Measurements from ENCODE around the gene GLIS2.

GLIS2 gene

GRCh38 chr16:4370151-4370550 lies 54.3 kb downstream of the GLIS2 start:
- Histone ChIP-seq H3F3A (ENCODE audit: low read depth) (no peaks in the 10 kb centered on the region), H3K4me1 (ENCODE audit: insufficient read depth, low read length, poor library complexity, severe bottlenecking) (no peaks in the 10 kb centered on the region), H2AFZ (ENCODE audit: low read length) (no peak overlapping the region), H3K27me3 (ENCODE audit: insufficient read depth, low read length, poor library complexity, severe bottlenecking) (no peaks in the 10 kb centered on the region), H3K9me2 (replicated peaks; ENCODE audit: low read depth, low read length) (no peaks in the 10 kb centered on the region), H3K79me2 (ENCODE audit: insufficient read depth, low read length) (no peaks in the 10 kb centered on the region), H3K36me3 (ENCODE audit: insufficient read depth, low read length) (no peaks in the 10 kb centered on the region), H3K9me3 (ENCODE audit: insufficient read depth, low read depth, low read length) (no peaks in the 10 kb centered on the region), H3K9ac (ENCODE audit: low read depth, low read length, poor library complexity, severe bottlenecking) (no peak overlapping the region), H3K4me2 (ENCODE audit: low read depth, low read length, poor library complexity, severe bottlenecking) (no peak overlapping the region), H4K20me1 (ENCODE audit: insufficient read depth, low read length, poor library complexity, severe bottlenecking) (no peaks in the 10 kb centered on the region), H3K4me3 (ENCODE audit: low read length, poor library complexity, severe bottlenecking) (no peak overlapping the region)
- TF ChIP-seq, protein P1, sequence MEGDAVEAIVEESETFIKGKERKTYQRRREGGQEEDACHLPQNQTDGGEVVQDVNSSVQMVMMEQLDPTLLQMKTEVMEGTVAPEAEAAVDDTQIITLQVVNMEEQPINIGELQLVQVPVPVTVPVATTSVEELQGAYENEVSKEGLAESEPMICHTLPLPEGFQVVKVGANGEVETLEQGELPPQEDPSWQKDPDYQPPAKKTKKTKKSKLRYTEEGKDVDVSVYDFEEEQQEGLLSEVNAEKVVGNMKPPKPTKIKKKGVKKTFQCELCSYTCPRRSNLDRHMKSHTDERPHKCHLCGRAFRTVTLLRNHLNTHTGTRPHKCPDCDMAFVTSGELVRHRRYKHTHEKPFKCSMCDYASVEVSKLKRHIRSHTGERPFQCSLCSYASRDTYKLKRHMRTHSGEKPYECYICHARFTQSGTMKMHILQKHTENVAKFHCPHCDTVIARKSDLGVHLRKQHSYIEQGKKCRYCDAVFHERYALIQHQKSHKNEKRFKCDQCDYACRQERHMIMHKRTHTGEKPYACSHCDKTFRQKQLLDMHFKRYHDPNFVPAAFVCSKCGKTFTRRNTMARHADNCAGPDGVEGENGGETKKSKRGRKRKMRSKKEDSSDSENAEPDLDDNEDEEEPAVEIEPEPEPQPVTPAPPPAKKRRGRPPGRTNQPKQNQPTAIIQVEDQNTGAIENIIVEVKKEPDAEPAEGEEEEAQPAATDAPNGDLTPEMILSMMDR (conservative IDR thresholded peaks at IDR 0.05; ENCODE audit: low read length), result no peak
- TF ChIP-seq EZH2phosphoT487 (IDR thresholded peaks at IDR 0.05; ENCODE audit: borderline replicate concordance), result no peak

DNA sequence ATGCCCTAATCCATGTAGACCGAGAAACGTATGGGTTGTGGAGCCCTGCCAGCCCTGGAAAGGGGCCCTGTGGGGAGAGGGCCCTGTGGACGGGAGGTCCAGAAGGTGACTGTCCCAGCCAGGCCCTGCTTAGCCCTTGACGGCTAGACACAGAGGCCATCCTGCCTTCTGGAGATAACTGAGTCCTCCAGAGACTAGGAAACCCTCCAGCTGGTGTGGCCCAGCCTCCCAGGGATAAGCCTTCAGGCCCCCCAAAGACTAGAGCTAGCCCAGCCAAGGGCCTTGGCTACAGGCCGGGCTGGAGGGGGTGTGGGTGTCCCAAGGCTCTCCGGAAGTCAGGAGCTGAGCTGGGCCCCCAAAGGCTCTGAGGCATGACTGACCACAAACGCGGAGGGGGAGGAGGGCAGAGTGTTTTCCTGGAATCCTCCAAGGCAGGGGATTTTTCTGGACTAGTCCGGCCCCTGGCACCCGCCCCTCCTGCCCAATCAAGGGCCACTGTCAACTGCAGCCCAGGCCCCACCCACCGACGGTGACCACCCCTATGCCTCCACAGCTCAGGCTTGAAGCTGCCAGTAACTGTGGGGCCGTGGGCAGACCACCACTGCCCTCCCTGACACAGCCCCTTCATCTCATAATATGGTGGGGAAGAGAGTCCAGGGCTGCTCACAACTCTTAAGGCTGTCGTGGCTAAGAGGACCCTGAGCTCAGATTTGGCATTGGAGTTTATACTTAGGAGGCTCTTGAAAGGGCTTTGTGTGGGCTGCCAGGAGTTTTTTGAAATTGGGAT lies 54.9 kb downstream of the GLIS2 start:
- Histone ChIP-seq H3K36me3 (ENCODE audit: insufficient read depth, low read length) (no peaks in the 10 kb centered on the region), H2AFZ (ENCODE audit: low read length) (no peak overlapping the region), H3F3A (ENCODE audit: low read depth) (no peaks in the 10 kb centered on the region), H3K9me3 (ENCODE audit: insufficient read depth, low read depth, low read length) (no peaks in the 10 kb centered on the region), H3K4me3 (ENCODE audit: low read length, poor library complexity, severe bottlenecking) (no peak overlapping the region), H3K9ac (ENCODE audit: low read depth, low read length, poor library complexity, severe bottlenecking) (no peak overlapping the region), H3K79me2 (ENCODE audit: insufficient read depth, low read length) (no peaks in the 10 kb centered on the region), H3K9me2 (replicated peaks; ENCODE audit: low read depth, low read length) (no peaks in the 10 kb centered on the region), H4K20me1 (ENCODE audit: insufficient read depth, low read length, poor library complexity, severe bottlenecking) (no peaks in the 10 kb centered on the region), H3K4me1 (ENCODE audit: insufficient read depth, low read length, poor library complexity, severe bottlenecking) (no peaks in the 10 kb centered on the region), H3K27me3 (ENCODE audit: insufficient read depth, low read length, poor library complexity, severe bottlenecking) (no peaks in the 10 kb centered on the region), H3K4me2 (ENCODE audit: low read depth, low read length, poor library complexity, severe bottlenecking) (no peak overlapping the region)
- TF ChIP-seq, protein P1 (conservative IDR thresholded peaks at IDR 0.05; ENCODE audit: low read length), result no peak
- TF ChIP-seq EZH2phosphoT487 (IDR thresholded peaks at IDR 0.05; ENCODE audit: borderline replicate concordance), result no peak

DNA sequence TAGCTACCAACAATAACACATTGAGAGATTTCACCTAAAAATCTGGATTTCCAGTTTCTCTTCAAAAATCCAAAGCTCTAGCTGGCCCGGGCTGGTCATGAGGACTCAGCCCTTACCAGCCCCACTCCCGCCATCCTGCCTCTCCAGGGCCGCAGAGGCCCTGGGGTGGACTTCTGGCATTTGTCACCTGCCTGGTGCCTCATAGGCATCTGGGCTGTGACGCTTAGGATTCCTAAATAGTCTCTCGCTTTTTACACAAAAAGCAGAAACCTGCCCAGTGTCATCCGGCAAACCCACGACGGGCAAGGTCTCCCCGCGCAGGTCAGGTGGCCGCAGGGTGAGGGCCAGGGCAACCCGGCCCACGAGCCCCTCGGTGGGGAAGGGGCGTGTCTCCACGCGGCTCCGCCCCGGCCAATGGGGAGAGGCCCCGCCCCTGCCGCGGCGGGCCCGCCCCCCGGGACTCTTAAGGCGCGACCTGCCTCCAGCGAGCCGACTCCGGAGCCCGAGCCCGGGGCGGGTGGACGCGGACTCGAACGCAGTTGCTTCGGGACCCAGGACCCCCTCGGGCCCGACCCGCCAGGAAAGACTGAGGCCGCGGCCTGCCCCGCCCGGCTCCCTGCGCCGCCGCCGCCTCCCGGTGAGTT lies 55.6 kb downstream of the GLIS2 start, which contains the start of gene VASN:
Gene VASN (plus strand): TSS at position 492 of the 644 bp plus-strand sequence. CDS start 9,030 bp downstream, outside the sequence.
- Histone ChIP-seq H3K9me2 (replicated peaks; ENCODE audit: low read depth, low read length) (no peaks in the 10 kb centered on the region), H3K4me2 (ENCODE audit: low read depth, low read length, poor library complexity, severe bottlenecking) (no peak within 1 kb of the TSS), H3K4me3 (ENCODE audit: low read length, poor library complexity, severe bottlenecking) (no peak within 1 kb of the TSS), H3K4me1 (ENCODE audit: insufficient read depth, low read length, poor library complexity, severe bottlenecking) (no peaks in the 10 kb centered on the region), H3F3A (ENCODE audit: low read depth) (no peaks in the 10 kb centered on the region), H3K9me3 (ENCODE audit: insufficient read depth, low read depth, low read length) (no peaks in the 10 kb centered on the region), H4K20me1 (ENCODE audit: insufficient read depth, low read length, poor library complexity, severe bottlenecking) (no peaks in the 10 kb centered on the region), H3K27me3 (ENCODE audit: insufficient read depth, low read length, poor library complexity, severe bottlenecking) (no peaks in the 10 kb centered on the region), H3K79me2 (ENCODE audit: insufficient read depth, low read length) (no peaks in the 10 kb centered on the region), H3K36me3 (ENCODE audit: insufficient read depth, low read length) (no peaks in the 10 kb centered on the region), H3K9ac (ENCODE audit: low read depth, low read length, poor library complexity, severe bottlenecking) (no peak within 1 kb of the TSS), H2AFZ (ENCODE audit: low read length) (no peak within 1 kb of the TSS)
- TF ChIP-seq, protein P1 (conservative IDR thresholded peaks at IDR 0.05; ENCODE audit: low read length), result no peak
- TF ChIP-seq EZH2phosphoT487 (IDR thresholded peaks at IDR 0.05; ENCODE audit: borderline replicate concordance), result no peak

Measured in Loucy (cell line).